Fibroblast of the conjunctiva (primary cell): ENCODE data around the gene PLTP.
"Not testable (repeated sequence)": the region's sequence is repeated elsewhere in the genome, so short reads cannot be mapped to it uniquely, and the experiment has no call there.

Experiments
- DNase-seq: peaks from one replicate; pipeline ENCODE4 v3.0.0-alpha.2; 2010; ENCODE audit warnings: low read depth

Gene PLTP

GRCh38 chr20:45944965-45945677 lies 33.2 kb upstream of the PLTP start:
- no peak for DNase-seq

- no peak for DNase-seq
These were observed 32.4 kb upstream of the PLTP start for GRCh38 chr20:45944151-45944964.

GRCh38 chr20:45943613-45944012 lies 31.7 kb upstream of the PLTP start:
- no peak for DNase-seq

- no peak for DNase-seq
These were observed 28.5 kb upstream of the PLTP start for GRCh38 chr20:45940469-45940868.

GRCh38 chr20:45940053-45940452 lies 28.1 kb upstream of the PLTP start:
- DNase-seq, result no peak

GRCh38 chr20:45938727-45939438 lies 26.9 kb upstream of the PLTP start:
- no peak for DNase-seq

- no peak for DNase-seq
These were observed 25.8 kb upstream of the PLTP start for GRCh38 chr20:45937765-45938164.

GRCh38 chr20:45935416-45936046 lies 23.6 kb upstream of the PLTP start:
- no peak for DNase-seq

GRCh38 chr20:45934586-45935415 lies 22.8 kb upstream of the PLTP start, which contains the start of gene PCIF1:
PCIF1 (plus strand) TSS chr20:45934683; CDS start chr20:45939000, 4,317 bp downstream.
- DNase-seq, result peak; percentile 94

GRCh38 chr20:45934046-45934585 lies 22.2 kb upstream of the PLTP start:
- no peak for DNase-seq

GRCh38 chr20:45933266-45934045 lies 21.5 kb upstream of the PLTP start:
- peak; percentile 73 for DNase-seq

GRCh38 chr20:45931680-45932079 lies 19.7 kb upstream of the PLTP start:
- not testable (repeated sequence) for DNase-seq

GRCh38 chr20:45927071-45927878 lies 15.3 kb upstream of the PLTP start:
- DNase-seq, result no peak

GRCh38 chr20:45926731-45927070 lies 14.7 kb upstream of the PLTP start:
- no peak for DNase-seq

GRCh38 chr20:45925821-45926506 lies 14.0 kb upstream of the PLTP start:
- no peak for DNase-seq

- no peak for DNase-seq
These were observed 12.7 kb upstream of the PLTP start for GRCh38 chr20:45924391-45925261.

- DNase-seq, result no peak
These were observed 9.6 kb upstream of the PLTP start for GRCh38 chr20:45921337-45922189.
